Ovary (tissue), 3 donors: Measurements from ENCODE around the gene SYNPO2.

ENCODE experiments used
- CTCF ChIP-seq, 3 donors: fragments of 450-650 bp in 2 of 3; fragments of 200-600 bp in 1 of 3; IDR thresholded peaks; one replicate each; pipeline versions ENCODE4 v1.5.1 to v1.8.0; 2016 to 2022; ENCODE audit warnings: antibody characterized with exemption in 3 of 3, mild to moderate bottlenecking in 1 of 3
- EP300 ChIP-seq: sonication (generic); formaldehyde crosslinking; IDR thresholded peaks from one replicate; pipeline ENCODE4 v1.6.1; 2017; ENCODE audit warnings: antibody characterized with exemption
- donor health status: DM: no; HTN: no; CAD: no.

GRCh38 chr4:118904418-118904817, 15.8 kb downstream of the SYNPO2 start:
- TF ChIP-seq CTCF (IDR thresholded peaks at IDR 0.05) = no peak
- TF ChIP-seq EP300 = no peak
